ENCODE data around the gene OSBPL10.

- TF ChIP-seq, protein P1, sequence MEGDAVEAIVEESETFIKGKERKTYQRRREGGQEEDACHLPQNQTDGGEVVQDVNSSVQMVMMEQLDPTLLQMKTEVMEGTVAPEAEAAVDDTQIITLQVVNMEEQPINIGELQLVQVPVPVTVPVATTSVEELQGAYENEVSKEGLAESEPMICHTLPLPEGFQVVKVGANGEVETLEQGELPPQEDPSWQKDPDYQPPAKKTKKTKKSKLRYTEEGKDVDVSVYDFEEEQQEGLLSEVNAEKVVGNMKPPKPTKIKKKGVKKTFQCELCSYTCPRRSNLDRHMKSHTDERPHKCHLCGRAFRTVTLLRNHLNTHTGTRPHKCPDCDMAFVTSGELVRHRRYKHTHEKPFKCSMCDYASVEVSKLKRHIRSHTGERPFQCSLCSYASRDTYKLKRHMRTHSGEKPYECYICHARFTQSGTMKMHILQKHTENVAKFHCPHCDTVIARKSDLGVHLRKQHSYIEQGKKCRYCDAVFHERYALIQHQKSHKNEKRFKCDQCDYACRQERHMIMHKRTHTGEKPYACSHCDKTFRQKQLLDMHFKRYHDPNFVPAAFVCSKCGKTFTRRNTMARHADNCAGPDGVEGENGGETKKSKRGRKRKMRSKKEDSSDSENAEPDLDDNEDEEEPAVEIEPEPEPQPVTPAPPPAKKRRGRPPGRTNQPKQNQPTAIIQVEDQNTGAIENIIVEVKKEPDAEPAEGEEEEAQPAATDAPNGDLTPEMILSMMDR (IDR thresholded peaks at IDR 0.05; ENCODE audit: low read depth, low read length), result no peak
- no peak for TF ChIP-seq EZH2phosphoT487 (IDR thresholded peaks at IDR 0.05; ENCODE audit: low read depth)
Measured at GRCh38 chr3:31673950-31674349, 307.1 kb downstream of the OSBPL10 start.
